Trophoblast cell (in vitro differentiated cells and primary cell): Measurements from ENCODE around the gene ASB18.

ENCODE experiments used
- DNase-seq, 2 donors: peaks; one replicate each; pipeline ENCODE4 v3.0.0-alpha.2; 2016
- H2AFZ ChIP-seq: 2 replicates; pipeline ENCODE4 v1.6.1; 2013; ENCODE audit warnings: low read length, moderate library complexity, mild to moderate bottlenecking; ENCODE audit not compliant: insufficient read depth, poor library complexity
- H2AK5ac ChIP-seq: 2 replicates; pipeline ENCODE4 v1.6.1; 2013; ENCODE audit warnings: mild to moderate bottlenecking, low read length
- H2BK120ac ChIP-seq: 2 replicates; pipeline ENCODE4 v1.6.1; 2013; ENCODE audit warnings: low read length, mild to moderate bottlenecking, moderate library complexity; ENCODE audit not compliant: insufficient read depth, poor library complexity
- H2BK12ac ChIP-seq: 2 replicates; pipeline ENCODE4 v1.6.1; 2013; ENCODE audit warnings: mild to moderate bottlenecking, low read length, moderate library complexity
- H2BK5ac ChIP-seq: 2 replicates; pipeline ENCODE4 v1.6.1; 2013; ENCODE audit warnings: low read length, low read depth, moderate library complexity, mild to moderate bottlenecking; ENCODE audit not compliant: poor library complexity
- H3K14ac ChIP-seq: 2 replicates; pipeline ENCODE4 v1.6.1; 2013; ENCODE audit warnings: mild to moderate bottlenecking, low read length
- H3K18ac ChIP-seq: 2 replicates; pipeline ENCODE4 v1.6.1; 2013; ENCODE audit warnings: mild to moderate bottlenecking, low read length
- H3K23ac ChIP-seq: 2 replicates; pipeline ENCODE4 v1.6.1; 2013; ENCODE audit warnings: low read length
- H3K27ac ChIP-seq: 2 replicates; pipeline ENCODE4 v1.5.1; 2013; ENCODE audit warnings: low read depth, mild to moderate bottlenecking, inconsistent platforms, low read length, moderate library complexity
- H3K27me3 ChIP-seq: 2 replicates; pipeline ENCODE4 v1.6.1; 2013; ENCODE audit warnings: inconsistent platforms, mild to moderate bottlenecking, low read length, moderate library complexity; ENCODE audit not compliant: insufficient read depth
- H3K36me3 ChIP-seq, 2 experiments: 1 replicate in 1 of 2; 2 replicates in 1 of 2; pipeline ENCODE4 v1.6.1; 2013; ENCODE audit warnings: low read length in 2 of 2, mild to moderate bottlenecking in 2 of 2, moderate library complexity in 1 of 2; ENCODE audit not compliant: insufficient read depth in 2 of 2, control insufficient read depth in 1 of 2
- H3K4ac ChIP-seq: 2 replicates; pipeline ENCODE4 v1.6.1; 2013; ENCODE audit warnings: low read depth, mild to moderate bottlenecking, low read length, moderate library complexity
- H3K4me1 ChIP-seq, 2 experiments: 1 replicate in 1 of 2; 2 replicates in 1 of 2; pipeline ENCODE4 v1.6.1; 2013; ENCODE audit warnings: low read length in 2 of 2, mild to moderate bottlenecking in 2 of 2, moderate library complexity in 1 of 2; ENCODE audit not compliant: insufficient read depth in 2 of 2, control insufficient read depth in 1 of 2
- H3K4me2 ChIP-seq: 2 replicates; pipeline ENCODE4 v1.6.1; 2013; ENCODE audit warnings: inconsistent platforms, mild to moderate bottlenecking, low read length, moderate library complexity
- H3K4me3 ChIP-seq: 2 replicates; pipeline ENCODE4 v1.5.1; 2013; ENCODE audit warnings: mild to moderate bottlenecking, low read depth, low read length, inconsistent platforms
- H3K79me1 ChIP-seq: one replicate; pipeline ENCODE4 v1.6.1; 2013; ENCODE audit warnings: low read length
- H3K79me2 ChIP-seq: 2 replicates; pipeline ENCODE4 v1.6.1; 2013; ENCODE audit warnings: low read length, mild to moderate bottlenecking; ENCODE audit not compliant: control insufficient read depth, insufficient read depth, poor library complexity
- H3K9ac ChIP-seq: 2 replicates; pipeline ENCODE4 v1.6.1; 2013; ENCODE audit warnings: mild to moderate bottlenecking, low read length
- H3K9me3 ChIP-seq: 2 replicates; pipeline ENCODE4 v1.6.1; 2013; ENCODE audit warnings: low read depth, mild to moderate bottlenecking, control low read depth, inconsistent platforms, low read length; ENCODE audit not compliant: insufficient read depth
- H4K12ac ChIP-seq: 2 replicates; pipeline ENCODE4 v1.6.1; 2013; ENCODE audit warnings: low read depth, mild to moderate bottlenecking, low read length, moderate library complexity
- H4K8ac ChIP-seq: 2 replicates; pipeline ENCODE4 v1.6.1; 2013; ENCODE audit warnings: low read depth, mild to moderate bottlenecking, low read length, moderate library complexity
- H4K91ac ChIP-seq: one replicate; pipeline ENCODE4 v1.6.1; 2013; ENCODE audit warnings: low read depth, mild to moderate bottlenecking, low read length, moderate library complexity
- WGBS: extraction: QIAGEN DNeasy Blood & Tissue Kit; methylation state at CpG from one replicate; pipeline ENCODE4 v1.1.7; 2013; ENCODE audit warnings: missing lambda C conversion rate; ENCODE audit not compliant: insufficient read length, insufficient coverage; ENCODE audit errors: extremely low coverage; 5-methylcytosine and 5-hydroxymethylcytosine counted together

The ASB18 gene

GRCh38 chr2:236180831-236181453 is 83.3 kb downstream of the ASB18 start:
- peak; percentile 60 to 76 for DNase-seq

DNA sequence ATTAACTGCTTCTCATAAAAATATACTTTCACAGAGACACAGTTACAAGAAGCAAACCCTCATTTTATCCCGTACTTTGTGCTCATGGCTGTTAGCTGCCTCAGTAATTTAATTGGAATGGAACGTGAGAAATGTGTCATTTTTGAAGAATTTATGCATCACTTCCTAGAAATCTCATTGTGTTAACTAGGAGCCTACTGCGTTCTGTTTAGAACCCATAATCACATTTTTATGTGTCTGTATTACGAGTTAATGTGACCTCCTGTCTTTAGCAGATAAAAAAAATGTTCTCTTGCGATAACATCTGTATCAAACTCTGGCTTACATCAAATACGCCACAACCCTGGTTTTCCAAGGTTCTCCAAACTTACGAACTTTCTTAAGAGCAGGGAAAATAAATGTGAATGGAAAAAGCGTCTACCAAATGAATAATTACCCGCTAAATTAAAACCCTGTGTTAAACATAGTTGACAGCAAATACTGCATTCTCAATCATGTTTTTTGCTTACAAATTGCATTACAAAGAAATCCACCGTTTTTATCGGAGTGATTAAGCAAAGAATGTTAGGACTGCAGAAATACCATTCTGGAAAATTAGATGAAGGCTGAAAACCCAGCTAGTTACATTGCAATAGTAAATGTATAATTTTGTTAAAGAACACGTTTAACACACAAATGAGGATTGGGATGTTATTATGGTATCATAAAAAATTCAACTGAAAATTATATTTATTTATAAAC is 84.0 kb downstream of the ASB18 start:
- no CpG with 5 or more reads among the region's 12 CpGs for WGBS
- no peak overlapping the region for H4K91ac ChIP-seq
- H2AFZ ChIP-seq: no peak overlapping the region

More at GRCh38 chr2:236180831-236181453, 83.3 kb downstream of the ASB18 start:
- no peak overlapping the region for H4K8ac ChIP-seq
- H3K14ac ChIP-seq: no peak overlapping the region
- no peak overlapping the region for H2BK12ac ChIP-seq
- no peaks in the 10 kb centered on the region for H3K79me2 ChIP-seq
- H3K4me3 ChIP-seq: no peak overlapping the region
- WGBS: no CpG with 5 or more reads among the region's 9 CpGs
- no peak overlapping the region for H2BK5ac ChIP-seq
- H4K91ac ChIP-seq: no peak overlapping the region
- H3K4ac ChIP-seq: no peak overlapping the region
- no peak overlapping the region for H2BK120ac ChIP-seq
- peaks cover 5% of the 10 kb centered on the region for H3K9me3 ChIP-seq
- no peak overlapping the region for H2AFZ ChIP-seq
- peaks cover 4% of the 10 kb centered on the region for H3K79me1 ChIP-seq
- no peaks in the 10 kb centered on the region for H3K36me3 ChIP-seq
- no peak overlapping the region for H3K23ac ChIP-seq
- H3K18ac ChIP-seq: no peak overlapping the region
- no peak overlapping the region for H3K4me2 ChIP-seq
- H2AK5ac ChIP-seq: no peak overlapping the region
- no peak overlapping the region for H4K12ac ChIP-seq
- no peak overlapping the region for H3K27ac ChIP-seq
- no peak overlapping the region for H3K9ac ChIP-seq
- H3K4me1 ChIP-seq: peaks cover 11 to 13% of the 10 kb centered on the region in 2 experiments
- H3K27me3 ChIP-seq: peaks cover 16% of the 10 kb centered on the region

DNA sequence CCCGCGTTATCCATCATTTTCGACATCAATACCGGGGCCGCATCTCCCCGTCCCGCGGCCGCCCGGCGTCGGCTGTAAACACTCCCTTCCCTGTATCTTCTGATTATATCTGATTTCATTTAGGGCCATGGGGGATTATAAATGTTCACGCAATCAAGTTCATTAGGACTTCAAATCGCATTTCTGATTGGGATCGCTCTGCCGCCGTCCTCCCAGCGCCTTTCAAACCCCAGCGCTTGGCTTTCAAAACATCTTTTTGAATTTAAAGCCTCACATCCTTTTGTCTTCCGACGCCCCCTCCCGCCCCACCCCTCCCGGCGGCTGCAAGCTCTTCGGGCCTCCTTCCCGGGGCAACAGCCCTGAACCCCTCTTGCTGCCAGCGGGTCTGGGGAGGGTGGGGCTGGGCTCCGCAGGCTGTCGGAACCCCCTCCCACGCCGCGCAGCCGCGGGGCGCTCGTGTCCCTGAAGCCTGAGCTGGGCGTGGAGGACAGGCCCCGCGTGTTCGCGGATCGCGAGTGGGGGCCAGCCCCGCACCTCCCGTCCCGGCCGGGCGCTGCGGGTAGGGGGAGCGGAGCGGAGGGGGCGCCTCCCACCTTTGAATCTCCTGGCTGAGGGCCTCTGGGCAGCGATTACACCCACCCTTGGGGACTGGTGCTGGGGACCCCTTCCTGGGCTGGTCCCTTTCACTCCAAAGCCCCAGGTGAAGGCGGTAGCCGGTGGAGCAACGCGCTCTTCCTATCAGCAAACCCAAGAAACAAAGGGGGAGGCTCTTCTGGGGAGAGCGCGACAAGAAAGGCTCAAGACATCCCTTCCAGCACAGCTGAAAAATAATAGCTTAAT is 84.8 kb downstream of the ASB18 start:
- peak overlapping the region; percentile 35 for H4K91ac ChIP-seq
- no peak overlapping the region for H3K4me3 ChIP-seq
- no peak overlapping the region for H2BK5ac ChIP-seq
- H2BK12ac ChIP-seq: no peak overlapping the region
- H2AFZ ChIP-seq: peak overlapping the region; percentile 35
- peak overlapping the region; percentile 57 for H3K4me2 ChIP-seq
- H3K36me3 ChIP-seq: no peaks in the 10 kb centered on the region
- H3K4me1 ChIP-seq: peaks cover 15 to 21% of the 10 kb centered on the region in 2 experiments
- H3K4ac ChIP-seq: no peak overlapping the region
- peak in 1 of 2 donors; percentile 22 for DNase-seq
- no peak overlapping the region for H2AK5ac ChIP-seq
- no peak overlapping the region for H3K9ac ChIP-seq
- no peak overlapping the region for H4K12ac ChIP-seq
- H4K8ac ChIP-seq: no peak overlapping the region
- peaks cover 16% of the 10 kb centered on the region for H3K27me3 ChIP-seq
- H3K9me3 ChIP-seq: no peaks in the 10 kb centered on the region
- no peak overlapping the region for H3K18ac ChIP-seq
- H3K23ac ChIP-seq: no peak overlapping the region
- no CpG with 5 or more reads among the region's 59 CpGs for WGBS
- H3K79me1 ChIP-seq: peaks cover 4% of the 10 kb centered on the region
- no peak overlapping the region for H3K14ac ChIP-seq
- no peak overlapping the region for H3K27ac ChIP-seq
- H3K79me2 ChIP-seq: no peaks in the 10 kb centered on the region
- H2BK120ac ChIP-seq: no peak overlapping the region

More for the DNA sequence above, 84.0 kb downstream of the ASB18 start:
- no peak overlapping the region for H3K4ac ChIP-seq
- H3K9ac ChIP-seq: no peak overlapping the region
- H2BK120ac ChIP-seq: no peak overlapping the region
- no peak overlapping the region for H3K18ac ChIP-seq
- H3K79me1 ChIP-seq: peaks cover 4% of the 10 kb centered on the region
- H2BK5ac ChIP-seq: no peak overlapping the region
- peak overlapping the region; percentile 48 for H3K4me2 ChIP-seq
- H4K8ac ChIP-seq: no peak overlapping the region
- no peaks in the 10 kb centered on the region for H3K36me3 ChIP-seq
- H2AK5ac ChIP-seq: no peak overlapping the region
- H4K12ac ChIP-seq: no peak overlapping the region
- H3K27me3 ChIP-seq: peaks cover 16% of the 10 kb centered on the region
- no peak overlapping the region for H2BK12ac ChIP-seq
- peaks cover 11 to 17% of the 10 kb centered on the region in 2 experiments for H3K4me1 ChIP-seq
- H3K14ac ChIP-seq: no peak overlapping the region
- no peak overlapping the region for H3K23ac ChIP-seq
- DNase-seq: peak; percentile 37 to 93
- no peak overlapping the region for H3K27ac ChIP-seq
- no peak overlapping the region for H3K4me3 ChIP-seq
- no peaks in the 10 kb centered on the region for H3K79me2 ChIP-seq
- H3K9me3 ChIP-seq: peaks cover 5% of the 10 kb centered on the region

DNA sequence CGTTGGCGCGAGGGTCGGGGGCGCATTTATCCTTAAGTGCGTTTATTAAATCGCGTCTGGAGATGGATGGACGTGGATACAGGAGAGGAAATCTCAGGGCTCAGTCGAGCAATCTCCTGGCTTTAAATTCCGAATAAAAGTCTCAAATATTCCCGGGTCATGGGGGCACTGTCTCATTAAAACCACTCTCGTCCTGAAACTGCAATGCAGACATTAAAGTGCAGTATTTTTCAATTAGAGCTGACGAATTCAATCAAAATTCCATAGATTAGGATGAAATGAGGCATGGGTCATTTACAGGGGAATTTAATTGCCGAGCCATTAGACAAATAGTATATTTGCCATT is 85.3 kb downstream of the ASB18 start:
- H2AK5ac ChIP-seq: no peak overlapping the region
- H3K4me1 ChIP-seq: peaks cover 16 to 27% of the 10 kb centered on the region in 2 experiments
- no peaks in the 10 kb centered on the region for H3K79me2 ChIP-seq
- no peak overlapping the region for H4K8ac ChIP-seq
- H3K4me3 ChIP-seq: no peak overlapping the region
- no peaks in the 10 kb centered on the region for H3K9me3 ChIP-seq
- H3K27me3 ChIP-seq: peaks cover 17% of the 10 kb centered on the region
- H3K18ac ChIP-seq: no peak overlapping the region
- no CpG with 5 or more reads among the region's 15 CpGs for WGBS
- H2BK5ac ChIP-seq: no peak overlapping the region
- peak in 1 of 2 donors; percentile 17 for DNase-seq
- no peak overlapping the region for H2BK120ac ChIP-seq
- H4K12ac ChIP-seq: no peak overlapping the region
- no peaks in the 10 kb centered on the region for H3K36me3 ChIP-seq
- no peak overlapping the region for H2AFZ ChIP-seq
- H2BK12ac ChIP-seq: no peak overlapping the region
- no peak overlapping the region for H3K23ac ChIP-seq
- no peak overlapping the region for H3K27ac ChIP-seq
- no peak overlapping the region for H3K14ac ChIP-seq
- H3K4me2 ChIP-seq: peak overlapping the region; percentile 57
- H4K91ac ChIP-seq: no peak overlapping the region
- H3K9ac ChIP-seq: no peak overlapping the region
- no peak overlapping the region for H3K4ac ChIP-seq
- peaks cover 4% of the 10 kb centered on the region for H3K79me1 ChIP-seq
